H1 (cell line): Measurements from ENCODE around the gene ATOH1. TPM values are rescaled to one million over a fixed set of nuclear protein-coding genes. Genes with fewer than 3 reads are reported as not detected.

Experiments used
- CTCF ChIA-PET: fragments of 300-600 bp; sonication (Branson Sonifier 250); formaldehyde crosslinking; loops from one replicate; lab custom pipeline; 2021; ENCODE audit not compliant: partially characterized antibody; lab: Charles Lee
- POLR2A ChIA-PET: fragments of 300-600 bp; sonication (Branson Sonifier 250); formaldehyde crosslinking; loops from one replicate; lab custom pipeline; 2021; ENCODE audit warnings: inconsistent platforms; ENCODE audit not compliant: partially characterized antibody; lab: Charles Lee
- DNase-seq, 2 experiments: peaks; one replicate each; pipeline versions ENCODE4 v3.0.0 to v3.0.0-alpha.2; 2010 to 2022; ENCODE audit warnings: low spot score in 2 of 2, low read depth in 1 of 2, mixed read lengths in 1 of 2
- FAIRE-seq: peaks from 2 replicates; lab custom pipeline; 2011; peaks lifted over from hg19 to GRCh38; lab: Jason Lieb, UNC
- H2AFZ ChIP-seq: 2 replicates; pipeline ENCODE4 v1.8.1; 2012; ENCODE audit warnings: low read length, inconsistent platforms
- H2AK5ac ChIP-seq: 2 replicates; pipeline ENCODE4 v1.6.1; 2013; ENCODE audit warnings: low read depth, low read length
- H2BK120ac ChIP-seq: replicated peaks from 2 replicates; pipeline ENCODE3; 2013; ENCODE audit warnings: low read depth, low read length, inconsistent platforms
- H2BK12ac ChIP-seq: 2 replicates; pipeline ENCODE4 v1.6.1; 2013; ENCODE audit warnings: low read depth, low read length
- H2BK15ac ChIP-seq: 2 replicates; pipeline ENCODE4 v1.6.1; 2013; ENCODE audit warnings: low read length
- H2BK20ac ChIP-seq: 2 replicates; pipeline ENCODE4 v1.6.1; 2013; ENCODE audit warnings: low read length
- H2BK5ac ChIP-seq: 2 replicates; pipeline ENCODE4 v1.6.1; 2013; ENCODE audit warnings: low read depth, low read length
- H3K14ac ChIP-seq: 2 replicates; pipeline ENCODE4 v1.6.1; 2013; ENCODE audit warnings: inconsistent platforms; ENCODE audit not compliant: insufficient read length
- H3K18ac ChIP-seq: 2 replicates; pipeline ENCODE4 v1.6.1; 2013; ENCODE audit warnings: low read length; ENCODE audit errors: extremely low read depth
- H3K23ac ChIP-seq: 2 replicates; pipeline ENCODE4 v1.6.1; 2013; ENCODE audit warnings: inconsistent platforms; ENCODE audit not compliant: insufficient read length
- H3K23me2 ChIP-seq: 2 replicates; pipeline ENCODE4 v1.6.1; 2013; ENCODE audit warnings: low read depth, low read length
- H3K27ac ChIP-seq: 2 replicates; pipeline ENCODE4 v1.6.1; 2011; ENCODE audit warnings: low read depth, low read length, inconsistent platforms
- H3K27me3 ChIP-seq, 4 experiments: replicated peaks in 1 of 4; 1 replicate in 1 of 4; 2 replicates in 3 of 4; pipeline versions ENCODE4 v1.6.1 to v1.8.1; 2011 to 2013; ENCODE audit warnings: low read length in 3 of 4, mild to moderate bottlenecking in 3 of 4, inconsistent platforms in 2 of 4, mixed read lengths in 2 of 4, moderate library complexity in 1 of 4; ENCODE audit not compliant: control insufficient read depth in 3 of 4, insufficient read depth in 3 of 4; ENCODE audit errors: extremely low read depth in 1 of 4
- H3K36me3 ChIP-seq, 4 experiments: 2 replicates each; pipeline versions ENCODE4 v1.6.1 to v1.8.1; 2011 to 2013; ENCODE audit warnings: mild to moderate bottlenecking in 4 of 4, low read length in 3 of 4, moderate library complexity in 2 of 4, control low read depth in 1 of 4, inconsistent platforms in 1 of 4; ENCODE audit not compliant: insufficient read depth in 4 of 4, control insufficient read depth in 2 of 4
- H3K4ac ChIP-seq: replicated peaks from 2 replicates; pipeline ENCODE3; 2013; ENCODE audit warnings: low read length, low read depth, mixed read lengths, inconsistent platforms; ENCODE audit not compliant: insufficient read length
- H3K4me1 ChIP-seq, 4 experiments: replicated peaks in 1 of 4; 1 replicate in 1 of 4; 2 replicates in 3 of 4; pipeline versions ENCODE4 v1.6.1 to v1.8.1; 2011 to 2013; ENCODE audit warnings: low read length in 3 of 4, inconsistent platforms in 2 of 4, mixed read lengths in 1 of 4; ENCODE audit not compliant: insufficient read depth in 4 of 4, control insufficient read depth in 3 of 4
- H3K4me2 ChIP-seq, 2 experiments: 2 replicates each; pipeline versions ENCODE4 v1.6.1 to v1.8.1; 2011 to 2013; ENCODE audit warnings: low read depth in 2 of 2, low read length in 2 of 2, control low read depth in 1 of 2, inconsistent platforms in 1 of 2, mild to moderate bottlenecking in 1 of 2; ENCODE audit not compliant: insufficient read depth in 1 of 2
- H3K4me3 ChIP-seq, 4 experiments: fragments of 200-600, 300-600 bp in 1 of 4; sonication (generic), shearing (Covaris generic), sonication (Bioruptor Twin) in 1 of 4; 2 replicates each; pipeline versions ENCODE4 v1.5.1 to v1.8.1; 2011 to 2016; ENCODE audit warnings: low read length in 4 of 4, low read depth in 3 of 4, control low read depth in 2 of 4, inconsistent platforms in 2 of 4, mild to moderate bottlenecking in 2 of 4, mixed read lengths in 1 of 4, moderate library complexity in 1 of 4; ENCODE audit not compliant: insufficient read depth in 2 of 4; ENCODE audit errors: extremely low read depth in 1 of 4
- H3K56ac ChIP-seq: replicated peaks from 2 replicates; pipeline ENCODE3; 2013; ENCODE audit warnings: low read depth, mild to moderate bottlenecking, mixed read lengths, low read length, inconsistent platforms; ENCODE audit not compliant: insufficient read length
- H3K79me1 ChIP-seq: 2 replicates; pipeline ENCODE4 v1.6.1; 2013; ENCODE audit warnings: low read depth, low read length, control low read depth
- H3K79me2 ChIP-seq, 2 experiments: 2 replicates each; pipeline versions ENCODE4 v1.6.1 to v1.8.1; 2012 to 2013; ENCODE audit warnings: low read length in 2 of 2, mild to moderate bottlenecking in 2 of 2, inconsistent platforms in 1 of 2; ENCODE audit not compliant: insufficient read depth in 2 of 2, control insufficient read depth in 1 of 2
- H3K9ac ChIP-seq, 4 experiments: replicated peaks in 1 of 4; 1 replicate in 1 of 4; 2 replicates in 3 of 4; pipeline versions ENCODE4 v1.6.1 to v1.8.1; 2011 to 2013; ENCODE audit warnings: low read depth in 3 of 4, low read length in 3 of 4, control low read depth in 2 of 4, mild to moderate bottlenecking in 2 of 4, moderate library complexity in 2 of 4, inconsistent platforms in 1 of 4; ENCODE audit errors: extremely low read depth in 1 of 4
- H3K9me3 ChIP-seq, 2 experiments: 2 replicates each; pipeline versions ENCODE4 v1.6.1 to v1.8.1; 2012 to 2013; ENCODE audit warnings: mild to moderate bottlenecking in 2 of 2, moderate library complexity in 2 of 2, control low read depth in 1 of 2, inconsistent platforms in 1 of 2, low read depth in 1 of 2, low read length in 1 of 2, mixed read lengths in 1 of 2; ENCODE audit not compliant: insufficient read depth in 2 of 2
- H4K20me1 ChIP-seq, 2 experiments: replicated peaks in 1 of 2; 2 replicates each; pipeline versions ENCODE3 to v1.8.1; 2011 to 2013; ENCODE audit warnings: inconsistent platforms in 2 of 2, low read length in 2 of 2, mild to moderate bottlenecking in 1 of 2; ENCODE audit not compliant: insufficient read depth in 2 of 2, control insufficient read depth in 1 of 2
- H4K5ac ChIP-seq: 2 replicates; pipeline ENCODE4 v1.6.1; 2013; ENCODE audit warnings: low read length, low read depth, mixed read lengths, inconsistent platforms; ENCODE audit not compliant: insufficient read length
- H4K8ac ChIP-seq: 2 replicates; pipeline ENCODE4 v1.8.0; 2013; ENCODE audit warnings: mild to moderate bottlenecking, moderate library complexity, low read length, inconsistent platforms; ENCODE audit not compliant: insufficient read depth; ENCODE audit errors: extremely low read depth
- H4K91ac ChIP-seq: replicated peaks from 2 replicates; pipeline ENCODE3; 2013; ENCODE audit warnings: low read length, mixed read lengths, inconsistent platforms; ENCODE audit not compliant: insufficient read length
- BCL11A ChIP-seq, 2 experiments: IDR thresholded peaks; one replicate each; pipeline ENCODE4 v1.6.1; 2011; ENCODE audit warnings: low read depth in 2 of 2, low read length in 2 of 2, mild to moderate bottlenecking in 2 of 2
- CEBPB ChIP-seq: IDR thresholded peaks from 2 replicates; pipeline ENCODE4 v1.6.1; 2012; ENCODE audit warnings: low read depth, low read length
- JUN ChIP-seq: IDR thresholded peaks from 2 replicates; pipeline ENCODE4 v1.6.1; 2011; ENCODE audit warnings: low read depth, mild to moderate bottlenecking, improper control_type of control experiment, low read length
- JUND ChIP-seq: IDR thresholded peaks from 2 replicates; pipeline ENCODE4 v1.6.1; 2011; ENCODE audit warnings: mild to moderate bottlenecking, improper control_type of control experiment, low read length
- NANOG ChIP-seq: IDR thresholded peaks from 2 replicates; pipeline ENCODE4 v1.6.1; 2011; ENCODE audit warnings: low read length, low read depth, mild to moderate bottlenecking, inconsistent platforms; ENCODE audit not compliant: insufficient read depth, poor library complexity, severe bottlenecking
- WGBS, 2 experiments: shearing (Covaris generic) in 1 of 2; methylation state at CpG; one replicate each; pipeline versions ENCODE4 v1.1.6 to v1.1.7; 2013 to 2015; ENCODE audit warnings: low lambda C conversion rate in 2 of 2, mixed read lengths in 2 of 2, inconsistent platforms in 1 of 2, low coverage in 1 of 2, missing lambda C conversion rate in 1 of 2; ENCODE audit not compliant: insufficient replicate concordance in 2 of 2, insufficient coverage in 1 of 2, insufficient read length in 1 of 2; ENCODE audit errors: extremely low coverage in 1 of 2, missing lambda C conversion rate in 1 of 2; 5-methylcytosine and 5-hydroxymethylcytosine counted together
- polyA plus RNA-seq, 7 experiments: library from polyadenylated mRNA; depleted of rRNA in 3 of 7; stranded (reverse) in 5 of 7; unstranded in 2 of 7; fragments of >200 nt in 5 of 7; fragments of 200-250 nt in 2 of 7; gene quantifications; 1 replicate in 5 of 7; 2 replicates in 1 of 7; 4 replicates in 1 of 7; pipeline versions ENCODE4 v1.2.1 to v1.2.3, GENCODE V29; 2011 to 2013; ENCODE audit warnings: missing spikeins in 2 of 7, mixed read lengths in 2 of 7
- total RNA-seq: library from RNA; stranded (reverse); fragmentation: NEBNext Ultra II Directional; extraction: Animal tissue kit (Norgen Biotek cat#: 25700); gene quantifications from 2 replicates; pipeline ENCODE4 v1.2.1, GENCODE V29; 2021
- TF ChIP-seq, protein P1 (sequence below): IDR thresholded peaks from 2 replicates; pipeline ENCODE4 v1.6.1; 2012; ENCODE audit warnings: inconsistent platforms

ATOH1 gene
- total and polyA plus RNA-seq, 2 of the 8 experiments (the other 6 are each of a cell fraction or from before 2014, with no cell fraction given): 0.12 to 0.76 TPM

DNA sequence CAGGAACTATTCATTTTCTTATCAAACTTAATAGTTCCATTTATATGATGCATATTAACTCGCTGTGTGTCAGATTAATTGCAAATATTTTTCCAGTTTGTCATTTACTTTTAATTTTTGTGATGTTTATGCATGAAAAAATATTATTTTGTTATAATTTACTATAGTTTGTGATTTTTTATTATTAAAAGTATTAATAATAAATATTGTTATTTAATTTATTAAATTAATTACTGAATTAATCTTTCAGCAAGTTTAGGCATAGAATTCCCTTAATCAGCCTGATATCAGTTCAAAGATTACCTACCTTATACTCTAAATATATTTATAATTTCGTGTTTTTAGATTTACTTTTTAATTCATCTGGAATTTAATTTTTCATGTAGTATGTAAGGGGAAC is 15.5 kb upstream of the ATOH1 start:
- TF ChIP-seq, protein P1, sequence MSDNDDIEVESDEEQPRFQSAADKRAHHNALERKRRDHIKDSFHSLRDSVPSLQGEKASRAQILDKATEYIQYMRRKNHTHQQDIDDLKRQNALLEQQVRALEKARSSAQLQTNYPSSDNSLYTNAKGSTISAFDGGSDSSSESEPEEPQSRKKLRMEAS: no peak
- TF ChIP-seq JUN: no peak
- no peak for TF ChIP-seq BCL11A (IDR thresholded peaks at IDR 0.05; ENCODE audit: low read depth in 2 of 2, low read length in 2 of 2)
- TF ChIP-seq NANOG: no peak
- no peak for TF ChIP-seq JUND
- no peak for TF ChIP-seq CEBPB
- Histone ChIP-seq H3K14ac (no peak overlapping the region), H4K8ac (no peak overlapping the region), H4K20me1 (no peaks in the 10 kb centered on the region), H2AK5ac (no peak overlapping the region), H4K91ac (no peak overlapping the region), H3K27ac (no peak overlapping the region), H3K27me3 (no peaks in the 10 kb centered on the region), H3K79me2 (no peaks in the 10 kb centered on the region), H2BK5ac (no peak overlapping the region), H2BK15ac (no peak overlapping the region), H3K18ac (no peak overlapping the region), H3K4me1 (peaks cover 0 to 6% (median 2%) of the 10 kb centered on the region in 4 experiments; a peak in 2 of 7 replicates), H3K79me1 (no peaks in the 10 kb centered on the region), H3K4me3 (no peak overlapping the region), H3K4me2 (no peak overlapping the region), H2BK12ac (no peak overlapping the region), H2AFZ (no peak overlapping the region), H4K5ac (no peak overlapping the region), H2BK120ac (no peak overlapping the region), H3K4ac (no peak overlapping the region), H2BK20ac (no peak overlapping the region), H3K9ac (no peak overlapping the region), H3K36me3 (no peaks in the 10 kb centered on the region), H3K23me2 (no peaks in the 10 kb centered on the region), H3K9me3 (no peaks in the 10 kb centered on the region), H3K23ac (no peak overlapping the region), H3K56ac (no peak overlapping the region)
- DNase-seq (no peak), FAIRE-seq (no peak)
- CTCF ChIA-PET: interaction anchor here (0.6 kb wide), 1 partner anchor 44 kb away, joined by 3 read pairs; no protein-coding TSS in a partner anchor
- WGBS, 2 experiments: 87% methylated on average over 2 of the region's 2 CpGs; no CpG with 5 or more reads in 1 of the 2 experiments
- POLR2A ChIA-PET: interaction anchor here (1.0 kb wide), 1 partner anchor 20 kb away, joined by 3 read pairs; no protein-coding TSS in a partner anchor
